22Rv1 (cell line): Measurements from ENCODE around the gene CBY1.

Experiments
- ZFX ChIP-seq: fragments of 450-650 bp; IDR thresholded peaks from 2 replicates; pipeline ENCODE4 v1.6.1; 2017; ENCODE audit warnings: antibody characterized with exemption, borderline replicate concordance
- TF ChIP-seq, protein P1 (sequence below): fragments of 450-650 bp; IDR thresholded peaks from 2 replicates; pipeline ENCODE4 v1.5.1; 2017; ENCODE audit warnings: mild to moderate bottlenecking

GRCh38 chr22:38716271-38716670, 59.8 kb downstream of the CBY1 start:
- TF ChIP-seq, protein P1, sequence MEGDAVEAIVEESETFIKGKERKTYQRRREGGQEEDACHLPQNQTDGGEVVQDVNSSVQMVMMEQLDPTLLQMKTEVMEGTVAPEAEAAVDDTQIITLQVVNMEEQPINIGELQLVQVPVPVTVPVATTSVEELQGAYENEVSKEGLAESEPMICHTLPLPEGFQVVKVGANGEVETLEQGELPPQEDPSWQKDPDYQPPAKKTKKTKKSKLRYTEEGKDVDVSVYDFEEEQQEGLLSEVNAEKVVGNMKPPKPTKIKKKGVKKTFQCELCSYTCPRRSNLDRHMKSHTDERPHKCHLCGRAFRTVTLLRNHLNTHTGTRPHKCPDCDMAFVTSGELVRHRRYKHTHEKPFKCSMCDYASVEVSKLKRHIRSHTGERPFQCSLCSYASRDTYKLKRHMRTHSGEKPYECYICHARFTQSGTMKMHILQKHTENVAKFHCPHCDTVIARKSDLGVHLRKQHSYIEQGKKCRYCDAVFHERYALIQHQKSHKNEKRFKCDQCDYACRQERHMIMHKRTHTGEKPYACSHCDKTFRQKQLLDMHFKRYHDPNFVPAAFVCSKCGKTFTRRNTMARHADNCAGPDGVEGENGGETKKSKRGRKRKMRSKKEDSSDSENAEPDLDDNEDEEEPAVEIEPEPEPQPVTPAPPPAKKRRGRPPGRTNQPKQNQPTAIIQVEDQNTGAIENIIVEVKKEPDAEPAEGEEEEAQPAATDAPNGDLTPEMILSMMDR, result no peak
- TF ChIP-seq ZFX, result no peak
